Mesodermal cell (in vitro differentiated cells): ENCODE data around the gene SIL1.

Experiments used
- H3K27ac ChIP-seq: 2 replicates; pipeline ENCODE4 v1.7.0; 2013; ENCODE audit warnings: mild to moderate bottlenecking, low read depth, low read length, moderate library complexity; ENCODE audit not compliant: severe bottlenecking
- H3K36me3 ChIP-seq: 2 replicates; pipeline ENCODE4 v1.7.1; 2013; ENCODE audit warnings: mild to moderate bottlenecking, low read length, moderate library complexity; ENCODE audit not compliant: control insufficient read depth, insufficient read depth
- H3K4me1 ChIP-seq: one replicate; pipeline ENCODE4 v1.7.1; 2013; ENCODE audit warnings: mild to moderate bottlenecking, low read length; ENCODE audit not compliant: insufficient read depth, control insufficient read depth, poor library complexity, severe bottlenecking
- H3K4me3 ChIP-seq: 2 replicates; pipeline ENCODE4 v1.7.0; 2013; ENCODE audit warnings: low read length, control low read depth, mild to moderate bottlenecking; ENCODE audit not compliant: insufficient read depth, poor library complexity, severe bottlenecking; ENCODE audit errors: extremely low read depth
- H3K9me3 ChIP-seq: 2 replicates; pipeline ENCODE4 v1.7.1; 2013; ENCODE audit warnings: mild to moderate bottlenecking, low read length, moderate library complexity; ENCODE audit not compliant: control insufficient read depth
- WGBS, 2 experiments: methylation state at CpG; one replicate each; pipeline ENCODE4 v1.1.5; 2013; ENCODE audit warnings: missing lambda C conversion rate in 2 of 2; ENCODE audit not compliant: insufficient coverage in 2 of 2; 5-methylcytosine and 5-hydroxymethylcytosine counted together

SIL1 gene

GRCh38 chr5:138912093-138912492, 286.1 kb downstream of the SIL1 start:
- no peak overlapping the region for H3K4me3 ChIP-seq
- H3K27ac ChIP-seq, result no peak overlapping the region
- peaks cover 71% of the 10 kb centered on the region for H3K36me3 ChIP-seq
- WGBS, 2 experiments, result 90 to 98% methylated on average over 3 of the region's 4 CpGs
- peaks cover 30% of the 10 kb centered on the region for H3K4me1 ChIP-seq
- no peaks in the 10 kb centered on the region for H3K9me3 ChIP-seq

- Histone ChIP-seq H3K4me3 (no peak overlapping the region), H3K36me3 (peaks cover 77% of the 10 kb centered on the region), H3K4me1 (peaks cover 32% of the 10 kb centered on the region), H3K9me3 (no peaks in the 10 kb centered on the region), H3K27ac (no peak overlapping the region)
These were observed 286.7 kb downstream of the SIL1 start for GRCh38 chr5:138911441-138911840.

- WGBS, 2 experiments, result 94% methylated on average over 4 to 6 of the region's 7 CpGs
- Histone ChIP-seq H3K4me3 (no peak overlapping the region), H3K4me1 (peaks cover 40% of the 10 kb centered on the region), H3K27ac (no peak overlapping the region), H3K36me3 (peaks cover 77% of the 10 kb centered on the region), H3K9me3 (no peaks in the 10 kb centered on the region)
These were observed 287.5 kb downstream of the SIL1 start for GRCh38 chr5:138910546-138911185.

DNA sequence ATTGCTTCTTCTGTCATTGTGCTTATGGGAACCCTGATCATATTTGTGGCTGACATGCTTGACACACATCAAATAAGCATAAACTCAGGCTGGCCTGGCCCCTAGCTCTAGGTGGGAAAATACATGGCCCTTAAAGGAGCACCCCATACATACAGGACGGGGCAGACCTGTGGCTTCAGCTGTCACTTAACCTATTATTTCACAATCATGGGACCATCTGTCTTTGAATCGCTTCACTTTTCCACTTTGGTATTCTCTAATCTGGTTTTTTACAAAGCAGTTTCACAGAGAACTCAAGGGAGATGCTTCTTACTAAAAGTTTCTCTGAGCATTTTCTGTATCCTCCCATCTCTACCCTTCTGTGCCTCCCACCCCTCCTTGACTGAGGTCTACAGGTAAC, 288.4 kb downstream of the SIL1 start:
- H3K36me3 ChIP-seq, result peaks cover 71% of the 10 kb centered on the region

DNA sequence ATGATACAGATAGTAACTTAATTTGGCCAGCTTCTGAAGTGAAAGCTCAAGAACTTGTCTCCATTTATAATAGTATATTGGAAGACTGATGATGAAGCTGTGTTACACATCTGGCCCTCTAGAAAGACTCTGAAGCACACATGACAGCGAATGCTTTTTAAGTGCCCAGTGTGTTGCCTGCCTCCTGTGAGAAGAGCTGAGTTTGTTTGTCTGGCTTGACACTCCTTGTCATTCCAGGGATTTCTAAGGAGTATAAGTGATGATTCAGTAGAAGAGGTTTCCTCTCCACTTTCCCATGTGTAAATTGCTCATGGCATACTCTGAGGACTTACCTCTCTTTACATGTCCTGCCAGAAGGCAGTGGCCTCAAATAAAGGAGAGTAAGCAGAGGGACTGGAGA, 292.6 kb downstream of the SIL1 start:
- Histone ChIP-seq H3K4me3 (no peak overlapping the region), H3K4me1 (peaks cover 64% of the 10 kb centered on the region), H3K27ac (peak overlapping the region; percentile 52), H3K36me3 (peaks cover 65% of the 10 kb centered on the region), H3K9me3 (no peaks in the 10 kb centered on the region)
- WGBS, 2 experiments, result 86 to 100% methylated on average over 1 of the region's 1 CpG

More for the DNA sequence above, 288.4 kb downstream of the SIL1 start:
- no peak overlapping the region for H3K27ac ChIP-seq
- 86 to 95% methylated on average over 1 to 2 of the region's 2 CpGs for WGBS, 2 experiments
- no peaks in the 10 kb centered on the region for H3K9me3 ChIP-seq
- peaks cover 45% of the 10 kb centered on the region for H3K4me1 ChIP-seq
- no peak overlapping the region for H3K4me3 ChIP-seq

GRCh38 chr5:138903130-138903775, 294.9 kb downstream of the SIL1 start:
- WGBS, 2 experiments, result 96 to 97% methylated on average over 5 to 6 of the region's 10 CpGs
- peaks cover 67% of the 10 kb centered on the region for H3K4me1 ChIP-seq
- H3K27ac ChIP-seq, result peak overlapping the region; percentile 30
- no peak overlapping the region for H3K4me3 ChIP-seq
- no peaks in the 10 kb centered on the region for H3K9me3 ChIP-seq
- H3K36me3 ChIP-seq, result peaks cover 51% of the 10 kb centered on the region

GRCh38 chr5:138901716-138902115, 296.5 kb downstream of the SIL1 start:
- Histone ChIP-seq H3K36me3 (peaks cover 48% of the 10 kb centered on the region), H3K4me1 (peaks cover 61% of the 10 kb centered on the region), H3K9me3 (no peaks in the 10 kb centered on the region), H3K4me3 (no peak overlapping the region), H3K27ac (peak overlapping the region; percentile 30)
- WGBS, 2 experiments, result 100% methylated on average over 1 to 2 of the region's 2 CpGs

- Histone ChIP-seq H3K27ac (peak overlapping the region; percentile 86), H3K4me1 (peaks cover 51% of the 10 kb centered on the region), H3K9me3 (no peaks in the 10 kb centered on the region), H3K4me3 (no peak overlapping the region), H3K36me3 (peaks cover 45% of the 10 kb centered on the region)
- WGBS, 2 experiments, result 70 to 83% methylated on average over 1 to 2 of the region's 6 CpGs
These were observed 297.7 kb downstream of the SIL1 start for GRCh38 chr5:138900281-138900965.

- Histone ChIP-seq H3K36me3 (peaks cover 42% of the 10 kb centered on the region), H3K9me3 (no peaks in the 10 kb centered on the region), H3K27ac (no peak overlapping the region), H3K4me3 (no peak overlapping the region), H3K4me1 (peaks cover 43% of the 10 kb centered on the region)
- 100% methylated on average over 1 of the region's 2 CpGs for WGBS, 2 experiments
These were observed 299.4 kb downstream of the SIL1 start for GRCh38 chr5:138898742-138899141.

DNA sequence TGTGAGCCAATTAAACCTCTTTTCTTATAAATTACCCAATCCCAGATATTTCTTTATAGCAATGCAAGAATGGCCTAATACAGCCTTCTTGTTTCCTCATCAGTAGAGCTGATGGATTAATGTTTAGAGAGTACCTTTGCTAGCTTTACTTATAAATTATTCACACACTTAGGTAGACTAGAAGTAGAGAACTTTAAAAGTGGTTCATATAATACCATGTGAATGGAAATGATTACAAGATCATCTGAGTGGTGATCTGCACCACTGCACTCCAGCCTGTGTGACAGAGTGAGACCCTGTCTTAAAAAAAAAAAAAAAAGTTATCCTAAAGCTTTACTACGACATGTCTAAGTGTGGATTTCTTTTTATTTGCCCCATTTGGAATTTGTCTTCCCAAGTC, 299.9 kb downstream of the SIL1 start:
- H3K27ac ChIP-seq, result no peak overlapping the region
- peaks cover 44% of the 10 kb centered on the region for H3K36me3 ChIP-seq
- H3K9me3 ChIP-seq, result no peaks in the 10 kb centered on the region
- WGBS, 2 experiments, result 80% methylated on average over 1 of the region's 1 CpG; no CpG with 5 or more reads in 1 of the 2 experiments
- no peak overlapping the region for H3K4me3 ChIP-seq
- peaks cover 39% of the 10 kb centered on the region for H3K4me1 ChIP-seq
